Measurements from ENCODE around the gene HTR2C.
"Not testable (repeated sequence)": the region's sequence is repeated elsewhere in the genome, so short reads cannot be mapped to it uniquely, and the experiment has no call there.

The HTR2C gene

GRCh38 chrX:114583646-114584374 lies at the start of gene HTR2C:
HTR2C (plus strand) TSS chrX:114584086; CDS start chrX:114726937, 142,851 bp downstream.
- DNase-seq (ENCODE audit: low read depth in 2 of 2) = no peak

- DNase-seq (ENCODE audit: low read depth in 2 of 2) = no peak
Observed at GRCh38 chrX:114580336-114580735, 3.5 kb upstream of the HTR2C start.

GRCh38 chrX:114581528-114582263 lies 2.2 kb upstream of the HTR2C start:
- no peak for DNase-seq (ENCODE audit: low read depth in 2 of 2)

GRCh38 chrX:114582264-114582632 lies 1.6 kb upstream of the HTR2C start:
- no peak for DNase-seq (ENCODE audit: low read depth in 2 of 2)

GRCh38 chrX:114582698-114583395 lies 1.0 kb upstream of the HTR2C start:
- DNase-seq (ENCODE audit: low read depth in 2 of 2) = no peak

GRCh38 chrX:114584375-114584943 lies 573 bp downstream of the HTR2C start:
- no peak for DNase-seq (ENCODE audit: low read depth in 2 of 2)

- no peak for DNase-seq (ENCODE audit: low read depth in 2 of 2)
Observed at GRCh38 chrX:114584983-114585842, 1.3 kb downstream of the HTR2C start.

- no peak for DNase-seq (ENCODE audit: low read depth in 2 of 2)
Observed at GRCh38 chrX:114591121-114591520, 7.2 kb downstream of the HTR2C start.

- DNase-seq (ENCODE audit: low read depth in 2 of 2) = no peak
Observed at GRCh38 chrX:114599305-114599704, 15.4 kb downstream of the HTR2C start.

GRCh38 chrX:114599911-114600310 lies 16.0 kb downstream of the HTR2C start:
- DNase-seq (ENCODE audit: low read depth in 2 of 2) = no peak

- DNase-seq (ENCODE audit: low read depth in 2 of 2) = not testable (repeated sequence)
Observed at GRCh38 chrX:114606619-114607018, 22.7 kb downstream of the HTR2C start.

GRCh38 chrX:114611018-114611619 lies 27.2 kb downstream of the HTR2C start:
- DNase-seq (ENCODE audit: low read depth in 2 of 2) = peak in 1 of 2 donors; percentile 5

GRCh38 chrX:114615765-114616164 lies 31.9 kb downstream of the HTR2C start:
- DNase-seq (ENCODE audit: low read depth in 2 of 2) = no peak

GRCh38 chrX:114619874-114620273 lies 36.0 kb downstream of the HTR2C start:
- no peak for DNase-seq (ENCODE audit: low read depth in 2 of 2)

GRCh38 chrX:114626323-114626722 lies 42.4 kb downstream of the HTR2C start:
- DNase-seq (ENCODE audit: low read depth in 2 of 2) = no peak

- no peak for DNase-seq (ENCODE audit: low read depth in 2 of 2)
Observed at GRCh38 chrX:114635986-114636385, 52.1 kb downstream of the HTR2C start.

GRCh38 chrX:114650351-114650750 lies 66.5 kb downstream of the HTR2C start:
- DNase-seq (ENCODE audit: low read depth in 2 of 2) = no peak

GRCh38 chrX:114675365-114675764 lies 91.5 kb downstream of the HTR2C start:
- DNase-seq (ENCODE audit: low read depth in 2 of 2) = no peak

- DNase-seq (ENCODE audit: low read depth in 2 of 2) = not testable (repeated sequence)
Observed at GRCh38 chrX:114700533-114700932, 116.6 kb downstream of the HTR2C start.

GRCh38 chrX:114709406-114709805 lies 125.5 kb downstream of the HTR2C start:
- DNase-seq (ENCODE audit: low read depth in 2 of 2) = no peak

- DNase-seq (ENCODE audit: low read depth in 2 of 2) = no peak
Observed at GRCh38 chrX:114710571-114710970, 126.7 kb downstream of the HTR2C start.

Data from stimulated activated CD4-positive, alpha-beta T cell treated with anti-CD3 and anti-CD28 coated beads, Interleukin-15, amount 100 ng/mL, for 48 hours (primary cell).